ENCODE data around the gene CFB. TPM values are rescaled to one million over a fixed set of nuclear protein-coding genes. Genes with fewer than 3 reads are reported as not detected.

The CFB gene
- polyA plus RNA-seq, 3 donors: 0.37 to 2.2 TPM; not detected in 1

- H3K9me3 Mint-ChIP-seq: peaks cover 0 to 1% (median 0%) of the 10 kb centered on the region in 7 donors
- no peaks in the 10 kb centered on the region for H3K27me3 ChIP-seq (ENCODE audit: control insufficient read depth in 2 of 2, insufficient read depth in 2 of 2, low read length in 2 of 2)
- H2AFZ ChIP-seq (ENCODE audit: insufficient read depth, low read depth, low read length, poor library complexity, severe bottlenecking): no peak overlapping the region
- H3K4me2 ChIP-seq (replicated peaks; ENCODE audit: extremely low read depth, low read length, poor library complexity, severe bottlenecking): no peak overlapping the region
- H3K4me3 Mint-ChIP-seq: no peak overlapping the region
- DNase-seq: no peak
- no peaks in the 10 kb centered on the region for H3K36me3 ChIP-seq (replicated peaks in 1 of 2; ENCODE audit: control insufficient read depth in 1 of 2, insufficient read depth in 2 of 2, low read length in 2 of 2)
- WGBS (ENCODE audit: insufficient coverage): 94% methylated on average over 18 of the region's 19 CpGs
- intact Hi-C loops (cut with micrococcal nuclease): no loop called here
- H3K27ac Mint-ChIP-seq: no peak overlapping the region
- no peaks in the 10 kb centered on the region for H4K20me1 ChIP-seq (ENCODE audit: insufficient read depth, low read length)
- no peaks in the 10 kb centered on the region for H3K9me3 ChIP-seq (replicated peaks in 1 of 2; ENCODE audit: control insufficient read depth in 1 of 2, insufficient read depth in 1 of 2, low read length in 2 of 2)
- no peak for TF ChIP-seq CTCF (IDR thresholded peaks at IDR 0.05)
- H3K4me3 ChIP-seq (replicated peaks in 1 of 3; ENCODE audit: low read depth in 2 of 3, low read length in 3 of 3): no peak overlapping the region
- no peaks in the 10 kb centered on the region for H3K36me3 Mint-ChIP-seq
- H3K4me1 Mint-ChIP-seq: peaks cover 10% of the 10 kb centered on the region
- H3K27ac ChIP-seq (ENCODE audit: low read depth in 1 of 2, low read length in 2 of 2): no peak overlapping the region
- H3K4me1 ChIP-seq (ENCODE audit: control insufficient read depth in 1 of 2, insufficient read depth in 2 of 2, low read length in 2 of 2): peaks cover 4 to 16% of the 10 kb centered on the region in 2 donors
- no peaks in the 10 kb centered on the region for H3K79me2 ChIP-seq (ENCODE audit: insufficient read depth, low read length)
- H3K9ac ChIP-seq (ENCODE audit: insufficient read depth, low read length, poor library complexity, severe bottlenecking): no peak overlapping the region
- peaks cover 0 to 6% (median 3%) of the 10 kb centered on the region in 3 donors for H3K27me3 Mint-ChIP-seq (ENCODE audit: low read depth in 3 of 3)
Observed at GRCh38 chr6:31933537-31933936, 12.4 kb upstream of the CFB start.

- Histone ChIP-seq H3K27me3 (ENCODE audit: control insufficient read depth in 2 of 2, insufficient read depth in 2 of 2, low read length in 2 of 2) (no peaks in the 10 kb centered on the region), H3K4me2 (replicated peaks; ENCODE audit: extremely low read depth, low read length, poor library complexity, severe bottlenecking) (no peak overlapping the region), H3K9ac (ENCODE audit: insufficient read depth, low read length, poor library complexity, severe bottlenecking) (no peak overlapping the region), H4K20me1 (ENCODE audit: insufficient read depth, low read length) (no peaks in the 10 kb centered on the region), H3K79me2 (ENCODE audit: insufficient read depth, low read length) (no peaks in the 10 kb centered on the region), H2AFZ (ENCODE audit: insufficient read depth, low read depth, low read length, poor library complexity, severe bottlenecking) (no peak overlapping the region), H3K4me1 (ENCODE audit: control insufficient read depth in 1 of 2, insufficient read depth in 2 of 2, low read length in 2 of 2) (peaks cover 0 to 1% of the 10 kb centered on the region in 2 donors), H3K27ac (ENCODE audit: low read depth in 1 of 2, low read length in 2 of 2) (no peak overlapping the region), H3K4me3 (replicated peaks in 1 of 3; ENCODE audit: low read depth in 2 of 3, low read length in 3 of 3) (no peak overlapping the region), H3K9me3 (replicated peaks in 1 of 2; ENCODE audit: control insufficient read depth in 1 of 2, insufficient read depth in 1 of 2, low read length in 2 of 2) (no peaks in the 10 kb centered on the region), H3K36me3 (replicated peaks in 1 of 2; ENCODE audit: control insufficient read depth in 1 of 2, insufficient read depth in 2 of 2, low read length in 2 of 2) (no peaks in the 10 kb centered on the region)
- DNase-seq: no peak
- H3K27me3 Mint-ChIP-seq (ENCODE audit: low read depth in 3 of 3): peaks cover 3 to 9% (median 4%) of the 10 kb centered on the region in 3 donors
- H3K4me1 Mint-ChIP-seq: peaks cover 2% of the 10 kb centered on the region
- TF ChIP-seq CTCF (IDR thresholded peaks at IDR 0.05): no peak
- no peaks in the 10 kb centered on the region for H3K36me3 Mint-ChIP-seq
- WGBS (ENCODE audit: insufficient coverage): no CpG with 5 or more reads among the region's 3 CpGs
- no peak overlapping the region for H3K27ac Mint-ChIP-seq
- H3K9me3 Mint-ChIP-seq: peaks cover 0 to 1% (median 0%) of the 10 kb centered on the region in 7 donors
- intact Hi-C loops (cut with micrococcal nuclease): no loop called here
- H3K4me3 Mint-ChIP-seq: no peak overlapping the region
Observed at GRCh38 chr6:31935021-31935420, 10.9 kb upstream of the CFB start.
